GM10266 (cell line): Measurements from ENCODE around the gene WWOX.

ENCODE experiments used
- DNase-seq: peaks from one replicate; pipeline ENCODE4 v3.0.0; 2012; ENCODE audit errors: extremely low spot score
- TF ChIP-seq, protein P1 (sequence below): IDR thresholded peaks from 2 replicates; pipeline ENCODE4 v1.5.1; 2012; ENCODE audit warnings: mild to moderate bottlenecking, low read depth; ENCODE audit not compliant: control insufficient read depth, insufficient read depth; ENCODE audit errors: missing control alignments

Gene WWOX

DNA sequence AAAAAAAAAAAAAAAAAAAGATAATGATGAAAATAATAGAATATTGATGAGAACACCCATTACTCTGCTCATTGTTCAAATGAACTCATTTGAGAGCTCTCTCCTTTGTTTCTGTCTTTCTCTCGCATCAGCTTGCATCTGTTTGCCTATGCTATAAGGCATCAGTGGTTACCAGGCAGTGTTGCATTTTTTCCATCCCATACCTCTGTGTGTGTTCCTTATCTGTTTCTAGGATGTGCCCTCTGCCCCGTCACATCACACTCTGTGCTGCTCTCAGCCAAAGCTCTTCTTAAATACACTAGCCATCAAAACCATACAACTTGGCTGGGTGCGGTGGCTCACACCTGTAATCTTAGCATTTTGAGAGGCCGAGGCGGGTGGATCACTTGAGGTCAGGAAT is 568.2 kb downstream of the WWOX start:
- no peak for DNase-seq
- TF ChIP-seq, protein P1, sequence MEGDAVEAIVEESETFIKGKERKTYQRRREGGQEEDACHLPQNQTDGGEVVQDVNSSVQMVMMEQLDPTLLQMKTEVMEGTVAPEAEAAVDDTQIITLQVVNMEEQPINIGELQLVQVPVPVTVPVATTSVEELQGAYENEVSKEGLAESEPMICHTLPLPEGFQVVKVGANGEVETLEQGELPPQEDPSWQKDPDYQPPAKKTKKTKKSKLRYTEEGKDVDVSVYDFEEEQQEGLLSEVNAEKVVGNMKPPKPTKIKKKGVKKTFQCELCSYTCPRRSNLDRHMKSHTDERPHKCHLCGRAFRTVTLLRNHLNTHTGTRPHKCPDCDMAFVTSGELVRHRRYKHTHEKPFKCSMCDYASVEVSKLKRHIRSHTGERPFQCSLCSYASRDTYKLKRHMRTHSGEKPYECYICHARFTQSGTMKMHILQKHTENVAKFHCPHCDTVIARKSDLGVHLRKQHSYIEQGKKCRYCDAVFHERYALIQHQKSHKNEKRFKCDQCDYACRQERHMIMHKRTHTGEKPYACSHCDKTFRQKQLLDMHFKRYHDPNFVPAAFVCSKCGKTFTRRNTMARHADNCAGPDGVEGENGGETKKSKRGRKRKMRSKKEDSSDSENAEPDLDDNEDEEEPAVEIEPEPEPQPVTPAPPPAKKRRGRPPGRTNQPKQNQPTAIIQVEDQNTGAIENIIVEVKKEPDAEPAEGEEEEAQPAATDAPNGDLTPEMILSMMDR = no peak

DNA sequence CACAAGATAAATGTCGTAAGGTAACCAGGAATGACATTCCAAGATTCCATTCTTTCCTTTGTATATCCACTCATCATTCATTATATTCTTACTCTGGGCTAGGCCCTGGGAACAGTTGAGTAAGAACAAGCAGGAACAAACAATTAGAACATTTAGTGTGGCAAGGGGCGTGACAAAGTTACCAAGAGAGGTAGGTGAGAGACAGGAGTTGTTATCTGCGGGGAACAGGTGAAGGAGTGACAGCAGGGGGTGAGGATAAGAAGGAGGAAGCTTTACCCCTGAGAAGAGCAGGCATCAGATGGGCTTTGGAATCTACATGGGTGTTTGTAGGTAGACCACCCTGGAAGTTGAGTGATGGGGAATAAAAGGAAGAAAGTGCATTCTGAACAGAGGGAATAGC is 568.9 kb downstream of the WWOX start:
- TF ChIP-seq, protein P1 = no peak
- no peak for DNase-seq

DNA sequence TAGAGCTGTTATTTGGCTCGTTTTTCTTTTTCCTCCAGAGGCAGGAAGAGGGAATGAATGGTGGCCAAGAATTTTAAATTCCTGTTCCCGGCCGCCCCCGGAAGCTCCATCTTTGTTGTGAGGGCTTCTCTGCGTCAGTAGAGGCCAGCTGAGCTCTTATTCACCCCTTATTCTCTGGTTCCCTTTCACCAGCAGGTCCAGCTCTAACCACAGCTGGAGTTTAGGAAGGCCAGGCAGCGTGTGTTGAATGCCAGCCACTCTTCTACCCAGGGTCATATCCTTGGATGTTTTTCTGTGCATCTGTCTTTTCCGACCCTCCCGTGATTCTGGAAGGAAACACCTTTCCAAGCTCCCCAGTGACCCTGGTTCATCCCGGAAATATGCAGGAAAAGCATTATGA is 570.5 kb downstream of the WWOX start:
- TF ChIP-seq, protein P1 = no peak
- DNase-seq = no peak

DNA sequence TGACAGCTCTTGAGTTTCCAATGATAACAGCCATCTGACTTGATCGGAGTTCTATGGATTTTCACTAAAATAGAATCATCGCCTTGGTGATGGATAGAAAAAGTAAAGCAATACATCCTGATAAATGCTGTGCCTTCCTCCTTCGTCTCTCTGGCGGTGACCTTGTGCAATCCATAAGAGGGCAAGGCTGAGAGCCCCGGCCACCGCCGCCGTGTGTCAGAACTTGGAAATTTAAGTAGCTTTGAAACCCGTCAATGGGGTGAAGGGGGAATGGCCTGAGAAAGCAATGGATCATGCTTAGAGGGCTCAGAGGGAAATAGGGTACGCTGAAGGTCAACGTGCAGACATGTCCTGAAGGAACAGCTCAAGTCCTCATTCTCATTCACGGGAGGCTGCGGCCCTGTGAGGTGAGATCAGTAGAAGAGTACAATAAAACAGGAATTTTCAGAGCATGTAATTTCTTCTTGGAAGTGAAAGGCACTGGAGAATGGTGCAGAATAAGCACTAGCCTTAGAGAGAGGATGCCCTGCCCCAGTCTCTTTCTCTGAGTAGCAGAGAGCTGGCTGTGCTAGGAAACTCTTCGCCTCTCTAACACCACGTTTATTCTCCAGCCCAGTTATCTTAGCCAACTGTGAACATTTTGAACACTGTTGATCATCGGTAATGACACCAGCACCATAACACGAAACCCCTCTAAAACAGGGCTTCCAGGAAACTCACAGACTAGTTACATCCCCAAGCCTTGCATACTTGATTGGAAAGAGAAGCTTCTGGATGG is 573.5 kb downstream of the WWOX start:
- DNase-seq = no peak
- TF ChIP-seq, protein P1 = no peak

DNA sequence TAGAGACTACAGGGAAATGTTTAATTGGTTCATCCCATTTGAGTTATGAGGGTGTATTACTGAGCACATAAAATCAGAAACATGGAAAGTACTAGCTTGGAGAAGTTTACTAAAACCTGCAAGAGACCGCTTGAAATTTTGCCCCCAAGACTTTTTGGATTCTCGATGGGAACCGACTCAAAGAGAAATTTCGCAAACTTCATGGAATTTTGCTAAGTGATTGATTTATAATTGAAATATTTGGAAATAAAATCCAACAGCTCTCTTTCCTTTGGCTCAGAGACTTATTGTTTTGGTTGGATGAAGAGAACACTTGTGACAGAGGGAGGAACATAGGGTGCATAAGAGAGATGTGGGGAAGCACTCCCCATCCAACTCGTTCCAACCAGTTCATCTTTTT is 574.4 kb downstream of the WWOX start:
- TF ChIP-seq, protein P1 = no peak
- DNase-seq = no peak

DNA sequence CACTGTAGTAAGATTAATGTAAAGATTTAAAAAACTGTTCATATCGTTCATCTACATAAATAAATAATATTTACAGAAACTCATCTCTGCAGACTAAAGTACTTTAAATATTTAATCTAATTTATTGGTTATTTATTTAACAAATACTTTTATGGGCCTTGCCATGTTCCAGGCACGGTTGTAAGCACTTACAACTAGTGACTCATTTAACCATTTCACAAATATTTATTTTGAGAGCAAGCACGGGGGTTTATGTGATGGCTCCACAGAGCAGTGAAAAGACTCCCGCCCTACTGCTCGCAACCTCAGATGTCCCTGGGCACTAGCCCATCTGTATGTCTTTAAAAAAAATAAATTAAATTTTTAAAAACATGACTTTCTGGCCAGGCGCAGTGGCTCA is 575.9 kb downstream of the WWOX start:
- no peak for DNase-seq
- TF ChIP-seq, protein P1 = no peak

DNA sequence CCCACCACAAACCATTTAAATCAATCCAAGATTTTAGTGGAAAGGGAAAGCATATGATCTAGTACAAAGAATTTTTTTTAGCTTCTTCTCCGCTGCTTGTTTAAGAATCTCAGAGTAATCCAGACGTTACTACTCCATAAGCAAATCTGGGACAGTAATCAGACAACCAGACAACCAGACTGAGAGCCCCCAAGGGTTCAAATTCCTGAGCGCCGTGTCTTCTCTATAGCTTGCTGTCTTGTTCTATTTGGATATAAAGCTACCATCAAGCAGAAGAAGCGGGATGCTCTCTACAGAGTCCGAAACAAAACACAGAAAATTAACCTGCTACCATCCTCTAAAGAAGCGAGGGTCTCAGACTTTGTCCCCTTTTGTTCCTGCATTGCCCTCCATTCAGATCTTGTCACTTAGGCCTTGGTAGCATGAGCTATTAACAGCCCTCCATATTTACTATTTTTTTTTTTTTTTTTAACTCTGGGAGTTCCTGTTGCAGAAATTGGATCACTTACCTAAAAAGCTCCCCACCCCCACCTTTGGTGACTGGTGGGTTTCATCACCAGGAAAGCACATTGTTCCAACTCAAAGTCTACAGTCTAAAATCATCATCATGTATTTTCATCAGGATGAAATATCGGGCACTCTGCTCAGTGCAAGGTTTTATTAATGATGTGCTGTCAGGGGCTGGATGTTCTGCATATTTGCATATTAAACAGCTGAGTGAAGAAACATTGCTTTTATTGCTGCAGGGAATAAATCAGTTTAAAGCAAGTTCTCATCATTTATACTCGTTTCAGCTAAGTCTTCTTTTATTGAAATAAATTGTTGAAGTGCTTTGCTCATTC is 576.7 kb downstream of the WWOX start:
- TF ChIP-seq, protein P1 = no peak
- DNase-seq = no peak
